GM04504 (cell line): ENCODE data around the gene WASHC2A.
A peak's percentile ranks its signal among the peaks of the same experiment; 100 is the strongest.
"Not testable (repeated sequence)": the region's sequence is repeated elsewhere in the genome, so short reads cannot be mapped to it uniquely, and the experiment has no call there.

Experiments
- DNase-seq: peaks from one replicate; pipeline ENCODE4 v3.0.0-alpha.2; 2012; ENCODE audit warnings: low read depth

WASHC2A gene, protein sequence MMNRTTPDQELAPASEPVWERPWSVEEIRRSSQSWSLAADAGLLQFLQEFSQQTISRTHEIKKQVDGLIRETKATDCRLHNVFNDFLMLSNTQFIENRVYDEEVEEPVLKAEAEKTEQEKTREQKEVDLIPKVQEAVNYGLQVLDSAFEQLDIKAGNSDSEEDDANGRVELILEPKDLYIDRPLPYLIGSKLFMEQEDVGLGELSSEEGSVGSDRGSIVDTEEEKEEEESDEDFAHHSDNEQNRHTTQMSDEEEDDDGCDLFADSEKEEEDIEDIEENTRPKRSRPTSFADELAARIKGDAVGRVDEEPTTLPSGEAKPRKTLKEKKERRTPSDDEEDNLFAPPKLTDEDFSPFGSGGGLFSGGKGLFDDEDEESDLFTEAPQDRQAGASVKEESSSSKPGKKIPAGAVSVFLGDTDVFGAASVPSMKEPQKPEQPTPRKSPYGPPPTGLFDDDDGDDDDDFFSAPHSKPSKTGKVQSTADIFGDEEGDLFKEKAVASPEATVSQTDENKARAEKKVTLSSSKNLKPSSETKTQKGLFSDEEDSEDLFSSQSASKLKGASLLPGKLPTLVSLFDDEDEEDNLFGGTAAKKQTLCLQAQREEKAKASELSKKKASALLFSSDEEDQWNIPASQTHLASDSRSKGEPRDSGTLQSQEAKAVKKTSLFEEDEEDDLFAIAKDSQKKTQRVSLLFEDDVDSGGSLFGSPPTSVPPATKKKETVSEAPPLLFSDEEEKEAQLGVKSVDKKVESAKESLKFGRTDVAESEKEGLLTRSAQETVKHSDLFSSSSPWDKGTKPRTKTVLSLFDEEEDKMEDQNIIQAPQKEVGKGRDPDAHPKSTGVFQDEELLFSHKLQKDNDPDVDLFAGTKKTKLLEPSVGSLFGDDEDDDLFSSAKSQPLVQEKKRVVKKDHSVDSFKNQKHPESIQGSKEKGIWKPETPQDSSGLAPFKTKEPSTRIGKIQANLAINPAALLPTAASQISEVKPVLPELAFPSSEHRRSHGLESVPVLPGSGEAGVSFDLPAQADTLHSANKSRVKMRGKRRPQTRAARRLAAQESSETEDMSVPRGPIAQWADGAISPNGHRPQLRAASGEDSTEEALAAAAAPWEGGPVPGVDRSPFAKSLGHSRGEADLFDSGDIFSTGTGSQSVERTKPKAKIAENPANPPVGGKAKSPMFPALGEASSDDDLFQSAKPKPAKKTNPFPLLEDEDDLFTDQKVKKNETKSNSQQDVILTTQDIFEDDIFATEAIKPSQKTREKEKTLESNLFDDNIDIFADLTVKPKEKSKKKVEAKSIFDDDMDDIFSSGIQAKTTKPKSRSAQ (N-terminal part only)

DNA sequence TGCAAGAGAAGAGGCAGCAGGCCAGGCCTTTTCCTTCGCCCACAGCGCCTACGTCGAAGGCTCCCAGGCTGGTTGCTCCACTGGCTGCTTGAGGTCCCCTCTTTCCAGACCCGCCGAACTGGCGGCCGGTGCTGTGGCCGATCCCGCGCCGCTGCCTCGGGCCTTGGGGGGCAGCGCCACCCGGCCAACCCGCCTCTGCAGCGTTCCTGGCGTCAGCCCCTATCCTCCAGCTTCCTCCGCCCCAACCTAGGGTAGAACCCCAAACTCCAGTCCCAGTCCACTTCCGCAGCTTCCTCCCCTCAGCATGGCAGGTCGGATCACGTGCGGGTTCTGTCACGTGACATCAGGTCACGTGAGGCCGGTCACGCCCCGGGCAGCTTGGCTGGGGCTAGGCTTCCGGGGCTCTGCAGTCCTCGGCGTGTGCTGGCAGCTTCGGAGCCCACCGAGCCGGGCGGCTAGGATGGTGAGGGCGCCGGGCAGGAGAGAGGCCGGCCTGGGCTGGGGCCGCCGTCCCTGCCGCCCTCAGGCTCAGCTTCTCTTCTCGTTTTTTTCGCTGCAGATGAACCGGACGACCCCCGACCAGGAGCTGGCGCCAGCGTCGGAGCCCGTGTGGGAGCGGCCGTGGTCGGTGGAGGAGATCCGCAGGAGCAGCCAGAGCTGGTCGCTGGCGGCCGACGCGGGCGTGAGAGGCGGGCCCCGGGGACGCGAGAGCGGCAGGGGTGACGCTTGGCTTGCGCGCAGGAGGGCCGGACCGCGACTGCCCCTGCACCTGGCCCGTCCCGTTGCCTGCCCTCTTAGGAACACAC lies at the start of gene WASHC2A:
WASHC2A (plus strand) TSS at position 409 of the 806 bp plus-strand sequence; CDS start at position 461, 52 bp downstream.
- DNase-seq: peak; percentile 37

DNA sequence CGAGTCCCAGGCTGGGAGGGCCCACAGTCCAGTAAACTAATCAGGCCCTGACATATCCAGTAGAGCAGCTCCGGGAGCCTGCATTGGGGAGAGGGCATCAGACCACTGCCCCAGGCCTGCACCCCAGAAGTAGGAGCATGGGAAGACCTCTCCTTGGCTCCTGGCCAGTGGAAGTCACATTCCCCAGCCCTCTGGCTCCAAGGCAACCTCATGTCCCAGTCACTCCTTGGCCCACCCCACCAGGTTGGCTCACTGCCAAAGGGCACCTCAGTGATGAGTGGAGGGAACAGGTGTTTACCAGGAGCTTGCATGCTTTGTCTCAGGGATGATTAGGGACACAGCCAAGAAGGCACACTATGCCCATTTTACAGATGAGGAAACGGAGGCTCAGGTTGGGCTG lies 48.5 kb upstream of the WASHC2A start:
- not testable (repeated sequence) for DNase-seq

DNA sequence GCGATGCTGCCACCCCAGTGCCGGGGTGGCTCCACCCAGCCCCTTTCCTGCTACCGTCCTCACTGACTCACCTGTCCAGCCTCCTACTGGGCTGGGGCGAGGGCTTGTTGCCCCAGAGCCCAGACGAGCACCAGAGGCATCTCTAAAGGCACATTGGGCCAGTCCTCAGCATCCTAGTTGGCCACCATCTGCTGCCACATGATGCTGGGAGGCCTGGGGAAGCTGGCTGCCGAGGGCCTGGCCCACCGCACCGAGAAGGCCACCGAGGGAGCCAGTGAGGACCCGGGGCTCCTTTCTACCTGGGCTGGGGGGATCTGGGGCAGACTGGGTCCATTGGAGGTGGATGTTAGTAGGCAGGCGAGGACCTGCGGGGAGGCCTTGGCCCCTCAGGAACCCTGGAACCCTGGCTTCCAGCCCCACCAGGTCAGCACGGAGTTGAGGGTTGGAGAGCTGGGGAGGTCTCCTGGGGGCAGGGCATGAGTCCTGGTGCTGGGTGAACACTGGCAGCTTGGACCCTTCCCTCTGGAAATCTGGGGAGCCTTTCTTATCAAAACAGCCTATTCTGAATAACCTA lies 47.2 kb upstream of the WASHC2A start:
- DNase-seq: not testable (repeated sequence)

DNA sequence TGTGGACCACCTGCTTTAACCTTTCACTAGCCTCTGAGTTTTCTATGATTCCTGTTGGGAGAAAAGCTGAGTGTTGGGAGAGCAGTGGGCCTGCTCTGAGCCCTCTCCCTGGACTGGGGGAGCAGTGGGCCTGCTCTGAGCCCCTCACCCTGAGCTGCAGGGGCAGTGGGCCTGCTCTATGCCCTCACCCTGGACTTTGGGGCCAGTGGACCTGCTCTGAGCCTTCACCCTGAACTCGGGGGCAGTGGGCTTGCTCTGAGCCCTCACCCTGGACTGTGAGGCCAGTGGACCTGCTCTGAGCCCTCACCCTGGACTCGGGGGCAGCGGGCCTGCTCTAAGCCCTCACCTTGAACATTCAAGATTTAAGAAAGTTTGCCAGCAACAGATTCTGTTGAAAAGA lies 46.1 kb upstream of the WASHC2A start:
- no peak for DNase-seq

DNA sequence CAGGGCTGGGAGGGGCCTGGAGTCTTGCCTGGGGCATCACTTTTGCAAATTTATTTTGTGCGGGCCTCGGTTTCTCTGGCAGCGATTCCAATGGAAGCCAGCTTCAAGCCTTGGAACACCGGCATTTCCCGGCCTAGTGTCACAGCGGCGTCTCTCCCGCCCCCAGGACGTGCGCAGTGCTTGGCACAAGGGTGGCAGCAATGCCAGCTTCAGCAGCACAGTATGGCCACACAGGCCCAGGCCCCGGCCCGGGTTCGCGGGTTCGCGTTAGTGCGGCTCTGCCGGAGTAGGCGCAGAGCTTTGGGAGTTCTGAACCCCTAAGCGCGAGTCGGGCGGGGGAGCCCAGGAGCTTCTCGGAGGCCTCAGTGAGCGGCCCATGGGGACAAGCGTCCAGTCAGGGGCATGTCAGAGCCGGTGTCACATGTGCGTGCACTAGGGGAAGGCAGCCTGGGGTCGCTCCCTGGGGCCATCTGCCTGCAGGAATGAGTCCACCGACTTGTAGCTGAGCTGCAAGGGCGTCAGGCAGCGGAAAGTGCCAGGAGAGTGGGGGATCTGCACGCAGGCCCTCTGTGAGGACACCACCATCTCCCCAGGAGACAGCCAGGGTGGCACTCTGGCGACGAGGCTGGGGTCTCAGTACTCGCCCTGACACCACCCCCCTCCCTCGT lies 42.9 kb upstream of the WASHC2A start:
- not testable (repeated sequence) for DNase-seq

DNA sequence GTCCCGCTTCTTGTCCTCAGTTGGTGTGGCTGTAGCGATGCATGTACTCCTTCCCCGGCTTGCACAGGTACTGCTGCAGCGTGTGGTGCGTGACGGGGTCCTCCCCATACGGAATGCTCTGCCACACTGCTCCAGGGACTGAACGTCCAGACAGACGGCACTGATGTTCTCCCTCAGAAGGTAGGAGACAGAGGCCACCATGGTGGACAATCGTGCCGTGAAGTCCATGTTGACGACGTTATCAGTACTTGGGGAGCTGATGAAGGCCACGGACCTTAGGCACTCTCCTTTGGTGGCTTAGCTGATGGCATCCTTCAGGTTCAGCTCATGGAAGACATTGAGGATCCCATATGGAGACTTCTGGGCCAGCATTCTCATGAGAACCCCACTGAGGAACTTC lies 42.1 kb upstream of the WASHC2A start:
- DNase-seq: no peak

DNA sequence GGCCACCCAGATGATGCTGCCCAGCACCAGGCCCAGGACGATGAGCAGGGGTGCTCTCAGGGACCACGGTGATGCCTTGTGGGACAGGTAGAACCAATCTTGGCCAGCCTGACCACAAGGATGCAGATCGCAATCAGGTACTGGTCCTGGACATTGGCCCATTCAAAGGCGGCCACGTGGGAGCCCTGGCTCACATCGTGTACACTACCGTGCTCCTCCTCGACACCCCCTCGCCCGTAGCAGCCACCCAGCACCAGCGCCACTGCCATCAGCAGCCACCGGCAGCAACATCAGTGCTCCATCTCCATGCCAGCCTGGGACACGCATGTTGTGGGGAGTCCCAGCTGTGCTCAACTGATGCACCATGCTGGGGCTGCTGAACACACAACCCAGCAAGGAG lies 40.6 kb upstream of the WASHC2A start:
- no peak for DNase-seq

DNA sequence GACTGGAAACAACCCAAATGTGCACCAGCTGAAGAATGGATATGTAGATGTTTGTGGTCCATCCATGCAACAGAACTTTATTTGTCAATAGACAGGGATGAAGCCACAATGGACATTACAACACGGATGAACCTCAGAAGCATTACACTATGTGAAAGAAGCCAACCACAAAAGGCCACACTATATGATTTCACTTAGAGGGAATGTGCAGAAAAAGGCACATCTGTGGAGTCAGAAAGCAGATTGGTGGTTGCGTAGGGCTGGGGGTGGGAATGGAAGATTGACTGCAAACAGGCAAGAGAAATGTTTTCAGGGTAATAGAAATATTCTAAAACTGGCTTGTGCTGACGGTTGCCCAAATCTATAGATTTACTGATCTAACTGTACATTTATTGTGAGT lies 34.3 kb upstream of the WASHC2A start:
- peak; percentile 40 for DNase-seq

DNA sequence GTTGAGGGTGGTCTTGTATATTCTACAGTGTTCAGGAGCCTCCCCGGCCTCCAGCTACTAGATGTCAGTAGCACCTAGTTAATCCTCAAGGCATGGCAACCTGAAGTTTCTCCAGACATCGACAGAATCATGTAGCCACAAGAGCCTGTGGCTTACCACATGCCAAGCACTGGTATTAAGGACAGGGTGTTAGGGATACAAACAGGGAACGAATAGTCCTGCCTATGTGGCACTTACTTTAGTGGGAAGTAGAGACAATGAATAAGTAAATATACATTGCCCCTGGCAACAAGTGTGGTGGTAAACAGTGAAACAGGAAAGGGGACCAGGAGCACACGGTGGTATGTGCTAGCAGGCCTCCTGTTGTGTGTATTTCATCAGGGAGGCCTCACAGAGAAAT lies 32.4 kb upstream of the WASHC2A start:
- not testable (repeated sequence) for DNase-seq

DNA sequence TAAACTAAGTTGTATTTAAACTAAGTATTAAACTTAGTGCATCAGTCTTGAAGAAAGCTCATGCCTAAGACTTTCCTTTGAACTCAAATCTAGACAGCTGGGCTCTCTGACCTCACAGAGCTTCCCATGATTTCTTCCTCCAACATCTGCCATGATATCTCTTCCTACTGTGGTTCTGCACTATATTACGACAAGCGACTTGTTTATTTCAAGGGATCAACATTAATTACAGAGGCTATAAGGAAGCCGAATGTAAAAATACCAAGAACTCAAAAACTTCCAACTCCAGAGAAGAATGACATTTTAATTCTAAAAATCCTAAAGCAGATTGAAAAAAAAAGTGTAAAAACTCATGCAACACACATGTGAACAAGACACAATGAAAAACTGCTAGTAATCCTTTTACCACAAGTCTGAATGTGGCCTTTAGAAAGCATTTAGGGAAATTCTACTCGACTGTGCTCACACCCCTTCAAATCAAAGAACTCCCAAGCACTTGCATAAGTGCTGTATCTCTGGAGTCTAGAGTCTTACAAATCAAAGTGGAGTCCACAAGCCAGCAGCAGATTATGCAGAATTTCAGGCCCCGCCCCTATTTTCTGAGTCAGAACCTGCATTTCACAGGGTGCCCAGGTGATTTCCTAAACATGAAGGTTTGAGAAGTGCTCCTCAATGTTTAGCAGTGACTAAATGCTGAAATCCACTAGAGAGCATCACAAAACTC lies 22.7 kb upstream of the WASHC2A start:
- no peak for DNase-seq

DNA sequence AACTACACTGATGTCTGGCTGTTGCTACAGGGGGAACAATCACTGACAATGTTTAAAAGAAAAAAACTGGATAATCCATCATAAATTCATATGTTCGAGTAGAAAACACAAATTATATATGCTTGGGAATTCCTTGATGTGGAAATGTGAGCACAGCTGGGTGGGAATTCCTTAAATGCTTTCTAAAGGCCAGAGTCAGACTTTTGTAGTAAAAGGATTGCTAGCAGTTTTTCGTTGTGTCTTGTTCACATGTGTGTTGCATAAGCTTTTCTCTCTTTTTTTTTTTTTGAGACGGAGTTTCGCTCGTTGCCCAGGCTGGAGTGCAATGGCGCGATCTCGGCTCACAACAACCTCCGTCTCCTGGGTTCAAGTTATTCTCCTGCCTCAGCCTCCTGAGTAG lies 21.3 kb upstream of the WASHC2A start:
- peak; percentile 12 for DNase-seq

DNA sequence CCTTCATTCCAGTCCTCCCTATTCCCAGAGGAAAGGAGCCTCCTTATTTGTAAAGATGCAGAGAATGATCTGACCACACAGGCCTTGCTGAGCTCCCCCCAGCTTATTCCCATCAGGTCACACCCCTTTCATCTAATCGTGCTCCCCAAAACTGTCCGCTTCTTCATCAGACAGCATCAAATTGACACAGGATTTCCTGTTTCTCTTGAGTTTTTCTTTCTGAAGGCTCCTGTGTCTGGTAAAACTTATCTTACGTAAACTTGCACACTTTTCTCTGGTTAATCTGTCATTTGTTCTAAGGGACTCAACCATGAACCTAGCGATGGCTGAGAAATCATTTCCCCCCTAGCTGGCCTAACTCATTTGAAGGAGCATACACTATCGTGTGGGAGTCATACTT lies 20.2 kb upstream of the WASHC2A start:
- DNase-seq: not testable (repeated sequence)

DNA sequence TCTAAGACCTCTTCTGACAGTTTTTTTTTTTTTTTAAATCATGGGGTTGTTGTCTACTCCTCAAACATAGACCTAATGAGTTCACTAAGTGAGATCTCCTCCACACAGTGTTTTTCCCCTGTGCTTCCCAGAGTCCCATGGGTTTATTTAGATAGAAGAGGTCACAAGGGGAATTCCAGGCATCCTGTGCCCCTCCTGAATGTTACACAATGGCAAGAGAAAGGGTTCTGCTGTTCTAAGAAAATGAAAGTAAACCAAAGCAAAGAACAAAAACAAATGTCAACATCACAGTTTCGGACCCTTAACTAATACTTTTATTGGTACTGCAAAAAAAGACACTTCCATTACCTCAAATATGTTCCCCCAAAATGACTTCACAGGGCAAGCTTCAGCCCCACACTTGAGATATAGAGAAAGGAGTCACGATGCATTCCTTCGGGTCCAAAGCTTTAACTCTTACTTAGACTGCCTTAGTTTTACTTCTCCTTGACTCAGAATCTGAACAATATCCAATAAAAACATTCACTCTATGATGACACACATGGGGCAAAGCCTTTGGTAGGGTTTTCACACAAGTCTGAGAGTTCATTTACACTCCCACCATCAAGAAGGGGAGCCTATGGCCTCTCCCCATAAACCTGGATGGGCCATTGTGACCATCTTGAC lies 15.6 kb upstream of the WASHC2A start:
- DNase-seq: peak; percentile 2

DNA sequence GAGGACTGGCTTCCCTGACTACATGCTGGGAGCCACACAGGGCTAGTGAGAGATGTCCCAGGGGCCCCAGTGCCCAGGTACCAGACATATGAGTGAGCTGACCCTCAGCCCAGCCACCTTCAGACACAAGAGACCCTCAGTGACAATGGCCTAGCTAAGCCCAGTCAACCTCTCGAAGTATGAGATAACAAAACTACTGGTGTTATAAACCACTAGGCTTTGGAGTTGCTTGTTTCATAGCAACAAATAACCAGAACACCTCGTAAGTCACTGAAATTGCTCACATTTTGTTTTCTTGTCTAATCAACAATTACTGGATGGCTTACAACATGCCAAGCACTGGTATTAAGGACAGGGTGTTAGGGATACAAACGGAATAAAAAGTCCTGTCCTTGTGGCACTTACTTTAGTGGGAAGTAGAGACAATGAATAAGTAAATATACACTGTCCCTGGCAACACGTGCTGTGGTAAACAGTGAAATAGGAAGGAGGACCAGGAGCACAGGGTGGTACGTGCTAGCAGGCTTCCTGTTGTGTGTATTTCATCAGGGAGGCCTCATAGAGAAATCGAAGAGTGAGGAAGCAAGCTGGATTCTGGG lies 14.9 kb upstream of the WASHC2A start:
- not testable (repeated sequence) for DNase-seq

DNA sequence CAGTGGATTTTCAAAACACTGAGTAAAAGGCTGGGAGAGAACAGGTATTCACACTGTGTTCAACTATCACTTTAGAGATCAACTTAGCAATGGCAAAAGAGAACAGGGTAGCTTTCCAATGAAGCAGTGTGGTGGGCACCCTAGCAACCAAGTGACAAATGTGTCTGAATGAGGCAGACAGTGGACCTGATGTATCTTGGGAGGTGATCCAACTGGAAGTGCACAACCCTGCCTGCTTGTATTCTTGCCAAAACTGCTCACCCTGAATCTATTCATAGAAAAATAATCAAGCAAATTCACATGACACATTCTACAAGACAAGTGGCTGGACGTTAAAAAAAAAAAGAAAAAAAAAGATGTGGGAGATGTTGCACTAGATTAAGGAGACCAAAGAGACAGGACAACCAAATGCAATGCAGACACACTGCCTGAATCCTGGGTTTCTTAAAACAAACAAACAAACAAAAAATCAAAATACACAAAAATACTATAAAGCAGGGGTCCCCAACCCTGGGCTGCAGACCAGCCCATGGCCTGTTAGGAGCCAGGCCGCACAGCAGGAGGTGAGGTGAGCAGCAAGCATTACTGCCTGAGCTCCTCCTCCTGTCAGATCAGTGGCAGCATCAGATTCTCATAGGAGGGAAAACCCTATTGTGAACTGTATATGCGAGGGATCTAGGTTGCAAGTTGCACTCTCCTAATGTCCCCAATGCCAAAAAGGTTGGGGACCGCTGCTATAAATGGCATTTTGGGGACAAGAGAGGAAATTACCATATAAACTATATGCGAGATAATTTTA lies 12.1 kb upstream of the WASHC2A start:
- DNase-seq: not testable (repeated sequence)

DNA sequence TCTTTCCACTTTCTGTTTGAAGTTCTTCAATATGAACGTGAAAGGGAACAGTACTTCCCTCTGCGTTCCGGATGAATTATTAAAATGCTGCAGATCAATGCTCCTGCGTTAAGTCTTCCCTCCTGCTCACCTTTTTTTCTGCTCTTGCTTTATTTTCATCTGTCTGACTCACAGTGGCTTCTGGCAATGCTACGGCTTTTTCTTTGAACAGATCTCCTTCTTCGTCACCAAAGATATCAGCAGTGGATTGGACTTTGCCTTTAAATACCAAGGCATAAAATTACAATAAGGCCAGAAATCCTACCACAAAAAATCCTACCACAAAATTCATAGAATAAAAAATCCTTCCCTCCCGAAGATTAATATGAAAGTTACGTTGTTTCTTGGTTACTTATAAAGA lies 11.1 kb upstream of the WASHC2A start:
- not testable (repeated sequence) for DNase-seq

DNA sequence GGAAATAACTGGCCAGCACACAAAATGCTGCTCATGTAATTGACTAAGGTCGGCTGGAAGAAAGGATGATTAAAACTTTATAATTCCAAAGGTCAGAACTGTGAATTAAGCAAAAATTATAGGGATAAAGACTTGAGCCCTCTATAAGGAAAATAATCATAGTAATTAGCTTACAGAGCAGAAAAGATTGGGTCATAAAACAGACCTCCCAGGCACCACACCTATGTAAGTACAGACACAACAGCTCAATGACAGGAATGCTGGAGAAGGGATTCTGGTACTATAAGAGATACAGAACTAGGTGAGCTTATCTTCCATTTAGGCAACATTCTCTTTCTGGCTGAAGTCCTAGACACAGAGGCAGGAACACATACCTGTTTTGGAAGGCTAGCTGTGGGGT lies 9.0 kb upstream of the WASHC2A start:
- DNase-seq: not testable (repeated sequence)

DNA sequence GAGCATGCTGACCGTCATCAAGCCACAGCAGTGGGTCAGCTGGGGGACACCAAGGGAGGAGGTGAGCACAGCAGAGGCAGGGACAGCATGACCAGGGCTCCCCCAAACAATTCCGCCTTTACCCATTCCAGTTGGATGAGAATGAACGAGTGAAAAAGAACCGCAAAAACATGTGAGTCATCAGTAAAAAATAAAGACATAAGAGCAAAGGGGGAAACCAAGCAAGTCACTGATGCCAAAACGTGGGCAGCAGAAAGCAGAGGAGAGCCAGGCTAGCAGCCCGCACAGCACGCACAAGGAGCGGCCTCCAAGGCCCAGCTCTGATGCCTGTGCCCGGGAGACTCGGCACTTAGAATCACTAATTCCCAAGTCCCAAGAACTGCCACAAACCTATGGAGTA lies 7.8 kb upstream of the WASHC2A start:
- not testable (repeated sequence) for DNase-seq
